HEK293 (cell line): ENCODE results near the gene SLX4.

Source experiments
- CTCF ChIA-PET: fragments of 350-600 bp; formaldehyde crosslinking; extraction: SDS; loops from one replicate; lab custom pipeline; 2021; ENCODE audit warnings: antibody characterized with exemption; lab: Yijun Ruan, JAX
- POLR2A ChIA-PET: fragments of 300-600 bp; formaldehyde crosslinking; extraction: SDS; loops from one replicate; lab custom pipeline; 2020; ENCODE audit warnings: antibody characterized with exemption, inconsistent platforms; lab: Yijun Ruan, JAX
- H3K27ac ChIP-seq: fragments of 200-500 bp; sonication (Bioruptor generic); 2 replicates; pipeline ENCODE4 v1.5.1; 2014; ENCODE audit warnings: low read depth, low read length, control low read depth, inconsistent platforms; ENCODE audit errors: extremely low read depth
- H3K36me3 ChIP-seq, 2 experiments: fragments of 200-500 bp in 1 of 2; sonication (Bioruptor generic) in 1 of 2; 1 replicate in 1 of 2; 2 replicates in 1 of 2; pipeline ENCODE4 v1.5.1; 2014 to 2017; ENCODE audit warnings: inconsistent platforms in 2 of 2, low read length in 2 of 2; ENCODE audit not compliant: control insufficient read depth in 2 of 2, insufficient read depth in 1 of 2
- H3K4me1 ChIP-seq: fragments of 200-500 bp; sonication (Bioruptor generic); 2 replicates; pipeline ENCODE4 v1.5.1; 2014; ENCODE audit warnings: mild to moderate bottlenecking, low read length, inconsistent platforms; ENCODE audit not compliant: control insufficient read depth, insufficient read depth
- H3K4me3 ChIP-seq: 2 replicates; pipeline ENCODE4 v1.5.1; 2011; ENCODE audit warnings: low read depth, mild to moderate bottlenecking, control low read depth, low read length, moderate library complexity
- H3K9me3 ChIP-seq: fragments of 200-500 bp; sonication (Bioruptor generic); 2 replicates; pipeline ENCODE4 v1.5.1; 2014; ENCODE audit warnings: low read depth, low read length, inconsistent platforms; ENCODE audit not compliant: control insufficient read depth, insufficient read depth
- GFI1B ChIP-seq: fragments of 450-650 bp; formaldehyde crosslinking; IDR thresholded peaks from 2 replicates; pipeline ENCODE4 v1.5.1; 2016; ENCODE audit warnings: missing biosample characterization, missing genetic modification characterization
- HOXA7 ChIP-seq: sonication (generic); formaldehyde crosslinking; IDR thresholded peaks from 2 replicates; pipeline ENCODE4 v1.8.1; 2022; ENCODE audit warnings: missing genetic modification reagents, borderline replicate concordance
- MEIS1 ChIP-seq: sonication (generic); formaldehyde crosslinking; IDR thresholded peaks from 2 replicates; pipeline ENCODE4 v1.8.1; 2022; ENCODE audit warnings: missing genetic modification reagents, mild to moderate bottlenecking, borderline replicate concordance
- OSR2 ChIP-seq: fragments of 450-650 bp; formaldehyde crosslinking; IDR thresholded peaks from 2 replicates; pipeline ENCODE4 v1.5.1; 2016; ENCODE audit warnings: missing biosample characterization, missing genetic modification characterization
- PRDM4 ChIP-seq: fragments of 450-650 bp; formaldehyde crosslinking; IDR thresholded peaks from 2 replicates; pipeline ENCODE4 v1.5.1; 2017; ENCODE audit warnings: missing biosample characterization, missing genetic modification characterization
- SCRT1 ChIP-seq: fragments of 450-650 bp; formaldehyde crosslinking; IDR thresholded peaks from 2 replicates; pipeline ENCODE4 v1.5.1; 2016; ENCODE audit warnings: missing biosample characterization, missing genetic modification characterization, borderline replicate concordance
- SCRT2 ChIP-seq: fragments of 450-650 bp; formaldehyde crosslinking; IDR thresholded peaks from 2 replicates; pipeline ENCODE4 v1.5.1; 2016; ENCODE audit warnings: missing biosample characterization, missing genetic modification characterization
- TSHZ1 ChIP-seq: fragments of 450-650 bp; formaldehyde crosslinking; IDR thresholded peaks from 2 replicates; pipeline ENCODE4 v1.5.1; 2016; ENCODE audit warnings: missing biosample characterization, missing genetic modification characterization, borderline replicate concordance
- ZNF23 ChIP-seq: fragments of 450-650 bp; formaldehyde crosslinking; IDR thresholded peaks from 2 replicates; pipeline ENCODE4 v1.5.1; 2016; ENCODE audit warnings: missing biosample characterization, missing genetic modification characterization, borderline replicate concordance
- ZNF24 ChIP-seq: fragments of 450-650 bp; formaldehyde crosslinking; IDR thresholded peaks from 2 replicates; pipeline ENCODE4 v1.5.1; 2016; ENCODE audit warnings: missing biosample characterization, missing genetic modification characterization
- ZNF26 ChIP-seq: fragments of 450-650 bp; formaldehyde crosslinking; IDR thresholded peaks from 2 replicates; pipeline ENCODE4 v1.5.1; 2016; ENCODE audit warnings: missing biosample characterization, missing genetic modification characterization
- ZNF292 ChIP-seq: fragments of 450-650 bp; formaldehyde crosslinking; IDR thresholded peaks from 2 replicates; pipeline ENCODE4 v1.5.1; 2016; ENCODE audit warnings: low read depth, missing biosample characterization, missing genetic modification characterization, borderline replicate concordance
- ZNF335 ChIP-seq: fragments of 450-650 bp; formaldehyde crosslinking; conservative IDR thresholded peaks from 2 replicates; pipeline ENCODE4 v1.5.1; 2016; ENCODE audit warnings: missing biosample characterization, missing genetic modification characterization
- ZNF37A ChIP-seq: fragments of 450-650 bp; IDR thresholded peaks from 2 replicates; pipeline ENCODE4 v1.5.1; 2018; ENCODE audit warnings: missing biosample characterization, missing genetic modification characterization
- ZNF394 ChIP-seq: fragments of 450-650 bp; formaldehyde crosslinking; IDR thresholded peaks from 2 replicates; pipeline ENCODE4 v1.5.1; 2016; ENCODE audit warnings: missing biosample characterization, missing genetic modification characterization, mild to moderate bottlenecking, moderate library complexity, borderline replicate concordance
- ZNF549 ChIP-seq: fragments of 450-650 bp; IDR thresholded peaks from 2 replicates; pipeline ENCODE4 v1.5.1; 2018; ENCODE audit warnings: missing biosample characterization, missing genetic modification characterization, mild to moderate bottlenecking, inconsistent platforms, moderate library complexity
- ZNF624 ChIP-seq: fragments of 450-650 bp; formaldehyde crosslinking; IDR thresholded peaks from 2 replicates; pipeline ENCODE4 v1.5.1; 2017; ENCODE audit warnings: missing biosample characterization, missing genetic modification characterization
- ZNF777 ChIP-seq: fragments of 450-650 bp; formaldehyde crosslinking; IDR thresholded peaks from 2 replicates; pipeline ENCODE4 v1.5.1; 2017; ENCODE audit warnings: missing biosample characterization, missing genetic modification characterization, borderline replicate concordance
- ZSCAN5A ChIP-seq: fragments of 450-650 bp; formaldehyde crosslinking; IDR thresholded peaks from 2 replicates; pipeline ENCODE4 v1.5.1; 2016; ENCODE audit warnings: missing biosample characterization, missing genetic modification characterization
- TF ChIP-seq, protein P1 (sequence below): fragments of 450-650 bp; formaldehyde crosslinking; IDR thresholded peaks from 2 replicates; pipeline ENCODE4 v1.5.1; 2016; ENCODE audit warnings: missing biosample characterization, missing genetic modification characterization
- TF ChIP-seq, protein P2 (sequence below): fragments of 450-650 bp; formaldehyde crosslinking; IDR thresholded peaks from 2 replicates; pipeline ENCODE4 v1.5.1; 2016; ENCODE audit warnings: missing biosample characterization, missing genetic modification characterization

Gene SLX4

GRCh38 chr16:3578121-3578520 lies 33.3 kb downstream of the SLX4 start:
- POLR2A ChIA-PET, result no interaction called here
- Histone ChIP-seq H3K36me3 (peaks cover 0 to 14% of the 10 kb centered on the region in 2 experiments; a peak in 1 of 3 replicates), H3K9me3 (no peaks in the 10 kb centered on the region)
- CTCF ChIA-PET, result no interaction called here
- no peak for TF ChIP-seq MEIS1 (CRISPR knock-in tag)
- TF ChIP-seq, all 188 proteins: peak for 0
- no peaks in the 10 kb centered on the region for H3K4me1 ChIP-seq
- no peak overlapping the region for H3K27ac ChIP-seq
- H3K4me3 ChIP-seq, result no peak overlapping the region

DNA sequence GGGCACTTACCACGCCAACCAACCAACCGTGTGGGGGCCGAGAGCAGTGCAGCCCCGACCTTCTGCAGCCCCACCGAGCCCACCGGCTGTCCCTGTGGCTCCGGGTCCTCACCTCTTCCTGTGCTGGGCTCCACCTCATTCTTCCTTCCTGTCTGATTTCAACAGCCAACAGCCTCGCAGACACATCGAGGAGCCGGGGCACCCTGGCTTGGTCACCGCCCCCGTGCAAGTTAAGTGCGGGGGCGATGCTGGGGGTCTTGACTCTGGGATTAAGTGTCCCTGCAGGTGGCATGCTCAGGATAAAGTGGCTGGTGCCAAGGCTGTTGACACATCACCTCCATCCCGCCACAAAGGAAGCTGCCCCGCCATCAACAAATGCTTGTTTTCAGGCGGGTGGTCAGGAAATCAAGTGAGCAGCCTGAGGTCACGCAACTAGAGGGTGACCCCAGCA lies 34.1 kb downstream of the SLX4 start, which contains the start of gene NLRC3:
TSS of gene NLRC3 (minus strand) at position 102 of the 451 bp plus-strand sequence. CDS start 12,367 bp downstream, outside the sequence.
- ChIA-PET POLR2A (no interaction called here), CTCF (no interaction called here)
- Histone ChIP-seq H3K27ac (no peak within 1 kb of the TSS), H3K36me3 (peaks cover 0 to 6% of the 10 kb centered on the region in 2 experiments; a peak in 1 of 3 replicates), H3K9me3 (no peaks in the 10 kb centered on the region), H3K4me1 (no peaks in the 10 kb centered on the region), H3K4me3 (no peak within 1 kb of the TSS)
- TF ChIP-seq ZNF23 (tag by site-specific recombination) (no peak), OSR2 (tag by site-specific recombination) (no peak), GFI1B (tag by site-specific recombination) (no peak), ZNF335 (tag by site-specific recombination) (no peak), ZNF292 (tag by site-specific recombination) (no peak), ZNF394 (no peak), SCRT1 (tag by site-specific recombination) (no peak), ZNF24 (tag by site-specific recombination) (no peak), ZNF777 (tag by site-specific recombination) (no peak), PRDM4 (tag by site-specific recombination) (no peak), ZNF37A (no peak), HOXA7 (CRISPR knock-in tag) (no peak), SCRT2 (tag by site-specific recombination) (no peak), ZNF624 (tag by site-specific recombination) (no peak), ZSCAN5A (no peak), ZNF26 (tag by site-specific recombination) (no peak), TSHZ1 (tag by site-specific recombination) (no peak), ZNF549 (tag by site-specific recombination) (no peak)
- TF ChIP-seq, protein P1, sequence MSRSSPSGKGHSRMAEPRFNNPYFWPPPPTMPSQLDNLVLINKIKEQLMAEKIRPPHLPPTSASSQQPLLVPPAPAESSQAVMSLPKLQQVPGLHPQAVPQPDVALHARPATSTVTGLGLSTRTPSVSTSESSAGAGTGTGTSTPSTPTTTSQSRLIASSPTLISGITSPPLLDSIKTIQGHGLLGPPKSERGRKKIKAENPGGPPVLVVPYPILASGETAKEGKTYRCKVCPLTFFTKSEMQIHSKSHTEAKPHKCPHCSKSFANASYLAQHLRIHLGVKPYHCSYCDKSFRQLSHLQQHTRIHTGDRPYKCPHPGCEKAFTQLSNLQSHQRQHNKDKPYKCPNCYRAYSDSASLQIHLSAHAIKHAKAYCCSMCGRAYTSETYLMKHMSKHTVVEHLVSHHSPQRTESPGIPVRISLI (tag by site-specific recombination), result no peak
- TF ChIP-seq, protein P2, sequence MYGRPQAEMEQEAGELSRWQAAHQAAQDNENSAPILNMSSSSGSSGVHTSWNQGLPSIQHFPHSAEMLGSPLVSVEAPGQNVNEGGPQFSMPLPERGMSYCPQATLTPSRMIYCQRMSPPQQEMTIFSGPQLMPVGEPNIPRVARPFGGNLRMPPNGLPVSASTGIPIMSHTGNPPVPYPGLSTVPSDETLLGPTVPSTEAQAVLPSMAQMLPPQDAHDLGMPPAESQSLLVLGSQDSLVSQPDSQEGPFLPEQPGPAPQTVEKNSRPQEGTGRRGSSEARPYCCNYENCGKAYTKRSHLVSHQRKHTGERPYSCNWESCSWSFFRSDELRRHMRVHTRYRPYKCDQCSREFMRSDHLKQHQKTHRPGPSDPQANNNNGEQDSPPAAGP (tag by site-specific recombination), result no peak
